Mucosa of descending colon (tissue), 3 donors: Measurements from ENCODE around the gene EIPR1. TPM values are rescaled to one million over a fixed set of nuclear protein-coding genes. Genes with fewer than 3 reads are reported as not detected.

Experiments used
- ATAC-seq: fragments of 200-7000 bp; cut with Tn5 transposase; one replicate; pipeline ENCODE4 v1.9.1; 2020; ENCODE audit warnings: mild to moderate bottlenecking, moderate library complexity
- DNase-seq, 3 donors: peaks; one replicate each; pipeline ENCODE4 v3.0.0-alpha.2; 2020
- H3K36me3 ChIP-seq: fragments of 200-600 bp; one replicate; pipeline ENCODE4 v1.8.0; 2021; ENCODE audit warnings: low read depth, mild to moderate bottlenecking
- H3K4me1 ChIP-seq: fragments of 200-600 bp; one replicate; pipeline ENCODE4 v1.8.0; 2021; ENCODE audit warnings: low read depth, mild to moderate bottlenecking
- H3K4me3 ChIP-seq: fragments of 200-600 bp; one replicate; pipeline ENCODE4 v1.8.0; 2021; ENCODE audit warnings: mild to moderate bottlenecking
- H3K9me3 ChIP-seq: fragments of 200-600 bp; one replicate; pipeline ENCODE4 v1.8.0; 2021; ENCODE audit warnings: mild to moderate bottlenecking
- CTCF ChIP-seq: fragments of 200-600 bp; IDR thresholded peaks from one replicate; pipeline ENCODE4 v1.8.0; 2022; ENCODE audit warnings: antibody characterized with exemption, mild to moderate bottlenecking
- intact Hi-C, 2 donors: fragments of 100-400 bp; cut with DNase I in 1 of 2; cut with micrococcal nuclease in 1 of 2; formaldehyde crosslinking; loops; one replicate each; pipeline versions ENCODE4 v1.11.0 to v1.11.1; 2022; cut with DNase I, micrococcal nuclease
- total RNA-seq, 3 donors: library from RNA; stranded (reverse); fragmentation: NEBNext Ultra II Directional in 2 of 3; extraction: Animal tissue kit (Norgen Biotek cat#: 25700) in 2 of 3; gene quantifications; one replicate each; pipeline versions ENCODE4 v1.2.1 to v1.2.4, GENCODE V29; 2021 to 2023
- donor health status: DM: no; HTN: no; CAD: no; lungs with moderate emphysema.
- donor health status: DM: no; HTN: no; CAD: no.
- donor health status: DM: no; HTN: yes; CAD: no.

EIPR1 gene
- total RNA-seq, 3 donors from 2014 or later, result 15.9 to 27.1 (median 25.0) TPM

- Histone ChIP-seq H3K9me3 (no peaks in the 10 kb centered on the region), H3K36me3 (no peaks in the 10 kb centered on the region), H3K4me3 (no peak overlapping the region), H3K4me1 (peaks cover 10% of the 10 kb centered on the region)
- DNase-seq (no peak), ATAC-seq (no peak)
- TF ChIP-seq CTCF, result no peak
- intact Hi-C loops, result no loop called here
Measured at GRCh38 chr2:3305431-3305830, 72.2 kb downstream of the EIPR1 start.

DNA sequence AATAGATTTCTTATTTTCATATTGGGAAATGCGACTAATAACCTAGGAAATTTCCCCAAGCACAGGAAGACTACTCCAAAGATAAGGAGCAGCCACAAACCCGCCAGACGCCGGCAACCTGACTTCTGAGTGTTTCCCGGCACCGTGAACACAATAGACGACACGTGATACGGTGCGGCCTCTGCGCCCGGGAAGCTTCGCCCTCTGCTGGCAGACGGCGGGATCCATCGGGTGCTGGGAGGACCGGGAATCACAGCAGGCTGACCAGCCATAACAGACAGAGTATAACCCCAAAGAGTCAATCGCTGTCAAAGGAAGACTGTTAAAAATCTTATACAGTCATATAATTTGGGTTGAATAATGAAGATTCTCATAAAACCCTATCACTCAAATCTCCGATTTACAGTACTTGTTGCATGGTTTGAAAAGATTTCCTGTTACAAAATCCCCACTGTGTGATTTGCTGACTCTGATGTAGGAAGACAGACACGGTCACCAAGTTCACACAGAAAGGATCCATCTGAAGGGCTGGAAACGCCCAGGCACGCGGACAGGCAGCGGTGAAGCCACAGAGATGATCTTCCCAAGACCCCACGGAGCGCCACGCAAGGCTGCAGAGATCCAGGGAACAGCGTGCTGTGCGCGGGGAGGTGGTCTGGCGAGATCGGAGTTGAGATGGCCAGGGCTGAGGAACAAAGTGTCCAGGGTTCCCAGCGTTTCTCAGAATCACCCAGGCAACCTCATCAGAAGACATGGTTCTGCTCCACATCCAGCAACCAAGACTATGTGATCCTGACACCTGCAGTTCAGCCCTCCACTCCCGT, 73.8 kb downstream of the EIPR1 start:
- H3K36me3 ChIP-seq, result no peaks in the 10 kb centered on the region
- H3K4me3 ChIP-seq, result no peak overlapping the region
- no peaks in the 10 kb centered on the region for H3K9me3 ChIP-seq
- peak; percentile 98 for ATAC-seq
- DNase-seq, result peak; percentile 84 to 92 (median 92)
- intact Hi-C loops, result no loop called here
- TF ChIP-seq CTCF, result peak; percentile 95
- H3K4me1 ChIP-seq, result peaks cover 10% of the 10 kb centered on the region

DNA sequence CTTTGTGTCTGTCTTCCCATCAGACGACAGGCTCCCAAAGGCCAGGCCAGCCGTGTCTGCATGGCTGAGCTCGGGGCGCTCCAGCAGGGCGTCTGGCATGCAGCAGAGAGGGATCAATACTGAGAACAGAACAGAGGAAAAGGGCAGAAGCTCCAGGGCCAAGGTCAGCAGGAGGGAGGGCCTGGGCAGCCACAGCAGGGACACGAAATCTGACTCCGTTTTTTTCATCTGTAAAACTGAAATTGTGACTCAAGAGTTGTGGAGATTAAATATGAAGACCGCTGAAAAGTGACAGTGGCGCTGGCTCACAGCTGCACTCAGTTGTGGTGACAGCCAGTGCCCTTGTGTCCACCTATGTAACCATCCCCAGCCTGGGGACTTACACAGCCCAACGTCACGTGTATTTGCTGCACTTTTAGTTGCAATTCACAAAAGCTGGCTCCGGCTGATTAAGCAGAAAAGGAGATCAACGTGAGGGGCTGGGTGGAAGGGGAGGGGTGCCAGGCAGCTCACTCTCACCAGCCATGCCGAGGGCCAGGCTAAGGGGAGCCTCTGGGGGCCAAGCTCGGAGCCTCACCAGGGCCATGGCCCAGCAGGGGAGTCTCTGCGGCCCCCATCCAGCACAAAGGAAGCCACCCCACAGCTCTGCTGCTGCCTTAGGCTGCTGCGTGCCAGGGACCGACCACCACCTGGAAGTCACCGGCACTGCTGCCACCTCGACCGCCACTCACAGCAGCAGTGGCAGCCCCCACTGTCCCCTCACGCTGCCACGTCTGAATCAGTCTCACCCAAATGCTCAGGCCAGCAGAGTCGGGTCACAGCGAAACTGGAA, 74.7 kb downstream of the EIPR1 start:
- DNase-seq (no peak), ATAC-seq (no peak)
- Histone ChIP-seq H3K36me3 (no peaks in the 10 kb centered on the region), H3K4me3 (no peak overlapping the region), H3K9me3 (no peaks in the 10 kb centered on the region), H3K4me1 (peaks cover 10% of the 10 kb centered on the region)
- TF ChIP-seq CTCF, result no peak
- intact Hi-C loops, result no loop called here

DNA sequence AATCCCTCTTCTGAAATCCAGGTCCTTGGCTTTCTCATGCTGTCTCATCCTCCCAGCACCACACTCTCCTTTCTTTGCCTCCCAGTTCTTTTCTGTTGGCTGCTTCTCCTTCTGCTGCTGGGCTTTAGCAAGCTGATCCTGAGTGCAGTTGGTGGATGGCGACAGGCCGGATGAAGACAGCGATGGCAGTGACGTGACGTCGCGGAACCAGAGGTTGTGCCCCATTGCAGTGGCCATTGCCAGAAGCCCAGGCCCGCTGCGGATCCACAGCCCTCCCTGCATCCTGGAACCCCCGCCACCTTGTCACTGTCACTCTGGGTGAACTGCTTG, 75.2 kb downstream of the EIPR1 start:
- H3K36me3 ChIP-seq, result no peaks in the 10 kb centered on the region
- H3K4me3 ChIP-seq, result no peak overlapping the region
- ATAC-seq (no peak), DNase-seq (no peak)
- no peaks in the 10 kb centered on the region for H3K9me3 ChIP-seq
- intact Hi-C loops, result no loop called here
- peaks cover 10% of the 10 kb centered on the region for H3K4me1 ChIP-seq
- TF ChIP-seq CTCF, result no peak

GRCh38 chr2:3301001-3301400, 76.6 kb downstream of the EIPR1 start:
- peaks cover 6% of the 10 kb centered on the region for H3K4me1 ChIP-seq
- no peaks in the 10 kb centered on the region for H3K9me3 ChIP-seq
- DNase-seq, result no peak
- no peak overlapping the region for H3K4me3 ChIP-seq
- no peak for ATAC-seq
- TF ChIP-seq CTCF, result no peak
- intact Hi-C loops, result no loop called here
- H3K36me3 ChIP-seq, result no peaks in the 10 kb centered on the region
